Thyroid gland (tissue), 4 donors: ENCODE measurements around the gene CAMTA1. TPM values are rescaled to one million over a fixed set of nuclear protein-coding genes. Genes with fewer than 3 reads are reported as not detected.

ENCODE experiments used
- DNase-seq, 2 donors: peaks; one replicate each; pipeline ENCODE4 v3.0.0-alpha.2; 2019
- H3K27ac ChIP-seq, 3 donors: fragments of 200-600 bp; sonication (generic); 1 replicate in 2 of 3; 2 replicates in 1 of 3; pipeline ENCODE4 v1.5.1; 2016 to 2019; ENCODE audit warnings: mild to moderate bottlenecking in 1 of 3, moderate library complexity in 1 of 3
- H3K27me3 ChIP-seq: fragments of 200-600 bp; sonication (generic); one replicate; pipeline ENCODE4 v1.5.1; 2019
- H3K36me3 ChIP-seq, 2 donors: fragments of 200-600 bp; sonication (generic); one replicate each; pipeline ENCODE4 v1.5.1; 2016 to 2019
- H3K4me1 ChIP-seq, 2 donors: fragments of 200-600 bp; sonication (generic); one replicate each; pipeline ENCODE4 v1.5.1; 2017 to 2019
- H3K4me3 ChIP-seq, 3 donors: fragments of 200-600 bp; sonication (generic); replicated peaks in 1 of 3; 1 replicate in 2 of 3; 2 replicates in 1 of 3; pipeline ENCODE4 v1.5.1; 2016; ENCODE audit warnings: mild to moderate bottlenecking in 1 of 3
- H3K9me3 ChIP-seq: fragments of 200-600 bp; sonication (generic); one replicate; pipeline ENCODE4 v1.5.1; 2017
- POLR2A ChIP-seq, 2 donors: fragments of 450-650 bp; IDR thresholded peaks; one replicate each; pipeline ENCODE4 v1.6.1; 2017; ENCODE audit warnings: antibody characterized with exemption in 2 of 2, mild to moderate bottlenecking in 2 of 2, moderate library complexity in 1 of 2
- WGBS, 2 donors: methylation state at CpG; one replicate each; pipeline ENCODE4 v1.1.5; 2017; 5-methylcytosine and 5-hydroxymethylcytosine counted together
- intact Hi-C: fragments of 100-400 bp; cut with DNase I; formaldehyde crosslinking; loops from one replicate; pipeline ENCODE4 v1.15.1; 2023
- total RNA-seq, 4 donors: library from RNA; depleted of rRNA; stranded (reverse); fragments of >200 nt; gene quantifications; one replicate each; pipeline ENCODE4 v1.2.3, GENCODE V29; 2016
- TF ChIP-seq, protein P1 (sequence below), 6 experiments: fragments of 200-600 bp in 3 of 6; fragments of 450-650 bp in 3 of 6; sonication (generic) in 3 of 6; IDR thresholded peaks; one replicate each; pipeline ENCODE4 v1.5.1; 2016 to 2019; ENCODE audit warnings: antibody characterized with exemption in 6 of 6, mild to moderate bottlenecking in 2 of 6, inconsistent platforms in 1 of 6, moderate library complexity in 1 of 6

The CAMTA1 gene
- total RNA-seq, 4 donors from 2014 or later, result 63.9 to 124 (median 101) TPM

DNA sequence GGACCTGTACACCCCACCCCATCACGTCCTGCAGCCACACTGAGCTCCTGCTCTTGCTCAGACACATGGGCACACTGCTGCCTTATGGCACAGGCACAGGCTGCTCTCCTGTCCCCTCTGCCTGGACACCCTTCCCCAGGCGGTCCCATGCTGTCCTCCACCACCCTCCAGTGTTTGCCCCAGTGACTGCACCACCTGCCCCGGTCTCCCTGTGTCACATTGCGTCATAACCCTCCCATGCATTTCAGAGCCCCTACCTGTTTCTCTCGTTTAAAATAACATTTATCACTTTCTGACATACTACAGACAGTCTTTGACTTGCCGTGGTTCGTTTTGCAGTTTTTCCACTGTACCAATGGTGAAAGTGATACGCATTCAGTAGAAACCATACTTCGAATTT is 159.2 kb downstream of the CAMTA1 start:
- TF ChIP-seq, protein P1, sequence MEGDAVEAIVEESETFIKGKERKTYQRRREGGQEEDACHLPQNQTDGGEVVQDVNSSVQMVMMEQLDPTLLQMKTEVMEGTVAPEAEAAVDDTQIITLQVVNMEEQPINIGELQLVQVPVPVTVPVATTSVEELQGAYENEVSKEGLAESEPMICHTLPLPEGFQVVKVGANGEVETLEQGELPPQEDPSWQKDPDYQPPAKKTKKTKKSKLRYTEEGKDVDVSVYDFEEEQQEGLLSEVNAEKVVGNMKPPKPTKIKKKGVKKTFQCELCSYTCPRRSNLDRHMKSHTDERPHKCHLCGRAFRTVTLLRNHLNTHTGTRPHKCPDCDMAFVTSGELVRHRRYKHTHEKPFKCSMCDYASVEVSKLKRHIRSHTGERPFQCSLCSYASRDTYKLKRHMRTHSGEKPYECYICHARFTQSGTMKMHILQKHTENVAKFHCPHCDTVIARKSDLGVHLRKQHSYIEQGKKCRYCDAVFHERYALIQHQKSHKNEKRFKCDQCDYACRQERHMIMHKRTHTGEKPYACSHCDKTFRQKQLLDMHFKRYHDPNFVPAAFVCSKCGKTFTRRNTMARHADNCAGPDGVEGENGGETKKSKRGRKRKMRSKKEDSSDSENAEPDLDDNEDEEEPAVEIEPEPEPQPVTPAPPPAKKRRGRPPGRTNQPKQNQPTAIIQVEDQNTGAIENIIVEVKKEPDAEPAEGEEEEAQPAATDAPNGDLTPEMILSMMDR (IDR thresholded peaks at IDR 0.05), result no peak
- no peak for TF ChIP-seq POLR2A (IDR thresholded peaks at IDR 0.05)
- WGBS, 2 donors, result 84 to 85% methylated on average over 9 of the region's 9 CpGs
- intact Hi-C loops, result no loop called here

DNA sequence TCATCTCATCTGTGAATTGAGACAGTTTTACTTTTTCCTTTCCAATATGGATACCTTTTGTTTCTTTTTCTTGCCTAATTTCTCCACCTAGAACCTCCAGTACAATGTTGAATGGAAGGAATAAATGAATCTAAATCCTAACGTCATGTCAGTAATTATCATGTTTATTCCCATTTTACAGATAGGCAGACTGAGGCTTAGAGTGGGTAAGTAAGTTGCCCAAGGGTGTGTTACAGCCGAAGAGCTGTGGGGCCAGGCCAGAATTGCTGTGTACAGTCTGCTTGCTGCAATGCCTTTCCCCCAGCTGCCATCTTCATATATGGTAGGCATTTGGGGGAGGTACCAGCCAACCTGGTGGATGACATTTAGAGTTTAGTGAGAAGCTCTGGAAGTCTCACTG is 162.7 kb downstream of the CAMTA1 start:
- Histone ChIP-seq H3K4me3 (no peak overlapping the region), H3K27me3 (no peaks in the 10 kb centered on the region), H3K27ac (no peak overlapping the region), H3K9me3 (no peaks in the 10 kb centered on the region), H3K4me1 (no peaks in the 10 kb centered on the region), H3K36me3 (no peaks in the 10 kb centered on the region)
- TF ChIP-seq, protein P1 (IDR thresholded peaks at IDR 0.05), result no peak
- no peak for TF ChIP-seq POLR2A (IDR thresholded peaks at IDR 0.05)
- 95% methylated on average over 2 of the region's 2 CpGs for WGBS, 2 donors
- intact Hi-C loops, result no loop called here
- DNase-seq, result no peak

More for the DNA sequence above, 159.2 kb downstream of the CAMTA1 start:
- H3K36me3 ChIP-seq, result no peaks in the 10 kb centered on the region
- no peak for DNase-seq
- no peaks in the 10 kb centered on the region for H3K9me3 ChIP-seq
- H3K4me3 ChIP-seq, result no peak overlapping the region
- H3K27ac ChIP-seq, result no peak overlapping the region
- H3K4me1 ChIP-seq, result no peaks in the 10 kb centered on the region
- no peaks in the 10 kb centered on the region for H3K27me3 ChIP-seq

DNA sequence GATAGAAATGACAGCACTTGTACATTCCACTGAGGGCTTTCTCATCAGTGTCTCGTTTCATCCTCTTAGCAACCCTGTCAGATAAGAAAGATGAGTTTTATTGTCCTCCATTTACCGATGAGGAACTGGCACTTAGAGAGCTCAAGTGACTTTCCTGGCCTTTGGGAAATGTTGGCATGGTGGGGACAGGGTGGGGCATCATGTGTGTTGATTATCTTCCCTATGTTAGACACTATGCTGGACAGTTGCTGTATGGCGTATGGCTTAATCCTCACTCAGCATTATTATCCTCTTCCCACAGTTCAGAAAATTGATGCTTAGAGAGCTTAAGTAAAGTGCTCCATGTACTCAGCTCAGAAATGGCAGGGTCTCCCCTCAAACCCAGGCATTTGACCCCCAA is 163.2 kb downstream of the CAMTA1 start:
- Histone ChIP-seq H3K36me3 (no peaks in the 10 kb centered on the region), H3K4me1 (no peaks in the 10 kb centered on the region), H3K9me3 (no peaks in the 10 kb centered on the region), H3K27me3 (no peaks in the 10 kb centered on the region), H3K27ac (no peak overlapping the region), H3K4me3 (no peak overlapping the region)
- TF ChIP-seq POLR2A (IDR thresholded peaks at IDR 0.05), result no peak
- TF ChIP-seq, protein P1 (IDR thresholded peaks at IDR 0.05), result no peak
- WGBS, 2 donors, result 66 to 73% methylated on average over 3 of the region's 3 CpGs
- intact Hi-C loops, result no loop called here
- no peak for DNase-seq

DNA sequence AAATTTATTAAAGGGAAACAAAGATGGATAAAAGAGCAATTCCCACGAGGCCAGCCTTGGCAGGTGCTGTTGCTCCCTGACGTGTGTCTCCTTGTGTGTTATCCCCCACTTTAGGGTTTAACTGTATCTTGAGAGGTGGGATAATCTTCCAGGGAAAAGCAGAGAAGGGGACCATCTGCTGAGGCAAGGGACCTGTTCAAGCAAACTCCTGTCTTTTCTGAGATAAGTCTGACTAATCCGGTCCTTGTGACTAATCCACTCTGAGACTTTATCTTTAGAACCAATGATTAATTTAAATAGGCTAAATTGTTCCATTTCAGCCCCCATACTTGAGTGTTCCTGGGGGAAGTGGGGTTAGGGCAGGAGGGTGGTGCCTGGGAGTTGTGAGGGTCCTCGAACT is 163.6 kb downstream of the CAMTA1 start:
- Histone ChIP-seq H3K9me3 (no peaks in the 10 kb centered on the region), H3K4me3 (no peak overlapping the region), H3K36me3 (no peaks in the 10 kb centered on the region), H3K27ac (no peak overlapping the region), H3K27me3 (no peaks in the 10 kb centered on the region), H3K4me1 (no peaks in the 10 kb centered on the region)
- 64 to 71% methylated on average over 4 of the region's 4 CpGs for WGBS, 2 donors
- intact Hi-C loops, result no loop called here
- no peak for DNase-seq
- TF ChIP-seq, protein P1 (IDR thresholded peaks at IDR 0.05), result no peak
- no peak for TF ChIP-seq POLR2A (IDR thresholded peaks at IDR 0.05)

DNA sequence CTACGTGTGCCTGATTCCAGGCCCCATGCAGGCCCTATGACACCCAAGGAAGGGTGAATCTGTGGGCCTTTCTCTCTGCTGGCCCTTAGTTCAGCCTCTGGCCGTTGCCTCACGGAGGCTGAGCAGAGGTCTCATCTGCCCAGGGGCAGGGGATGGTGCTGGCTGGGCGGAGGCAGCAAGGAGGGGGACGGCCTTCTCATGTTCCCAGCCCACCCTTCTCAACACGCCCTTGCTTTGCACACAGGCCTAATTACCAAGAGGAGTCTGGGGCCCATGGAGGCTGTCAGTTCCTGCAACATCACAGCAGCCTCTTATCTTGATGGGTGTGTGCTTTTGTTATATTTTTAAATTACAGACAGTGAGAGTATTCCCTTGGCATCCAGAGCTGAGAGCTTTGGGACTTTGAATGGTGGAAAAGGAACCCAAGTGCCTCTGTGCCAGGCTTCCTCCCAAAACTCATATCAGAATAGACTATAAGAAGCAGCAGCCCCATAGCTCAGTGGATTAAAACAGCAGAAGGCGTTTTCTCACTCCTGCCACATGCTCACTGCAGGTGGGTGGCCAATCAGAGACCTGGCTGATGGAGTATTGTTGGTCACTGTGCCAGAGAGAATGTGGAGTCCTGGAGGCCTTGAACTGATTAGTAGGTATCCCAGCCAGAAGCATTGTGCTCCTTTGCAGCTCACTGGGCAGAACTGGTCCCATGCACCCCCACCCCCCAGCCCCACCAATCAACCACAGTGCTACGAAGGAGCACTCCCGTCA is 164.9 kb downstream of the CAMTA1 start:
- no peak overlapping the region for H3K4me3 ChIP-seq
- intact Hi-C loops, result no loop called here
- H3K27me3 ChIP-seq, result no peaks in the 10 kb centered on the region
- H3K27ac ChIP-seq, result no peak overlapping the region
- no peaks in the 10 kb centered on the region for H3K4me1 ChIP-seq
- H3K9me3 ChIP-seq, result no peaks in the 10 kb centered on the region
- WGBS, 2 donors, result 82 to 84% methylated on average over 7 to 8 of the region's 9 CpGs
- no peak for TF ChIP-seq POLR2A (IDR thresholded peaks at IDR 0.05)
- TF ChIP-seq, protein P1 (IDR thresholded peaks at IDR 0.05), result no peak
- no peaks in the 10 kb centered on the region for H3K36me3 ChIP-seq
- DNase-seq, result no peak
